ENCODE results near the gene RIC8B.

The RIC8B gene

GRCh38 chr12:106910202-106910601 lies 135.7 kb downstream of the RIC8B start:
- Histone ChIP-seq H3K9ac (ENCODE audit: low read depth, low read length, poor library complexity, severe bottlenecking) (no peak overlapping the region), H3K36me3 (ENCODE audit: insufficient read depth, low read length) (no peaks in the 10 kb centered on the region), H3K27me3 (ENCODE audit: insufficient read depth, low read length, poor library complexity, severe bottlenecking) (peaks cover 71% of the 10 kb centered on the region), H3K79me2 (ENCODE audit: insufficient read depth, low read length) (no peaks in the 10 kb centered on the region), H3K4me3 (ENCODE audit: low read length, poor library complexity, severe bottlenecking) (no peak overlapping the region), H4K20me1 (ENCODE audit: insufficient read depth, low read length, poor library complexity, severe bottlenecking) (no peaks in the 10 kb centered on the region), H3K9me2 (replicated peaks; ENCODE audit: low read depth, low read length) (no peaks in the 10 kb centered on the region), H3K9me3 (ENCODE audit: insufficient read depth, low read depth, low read length) (no peaks in the 10 kb centered on the region), H3K4me2 (ENCODE audit: low read depth, low read length, poor library complexity, severe bottlenecking) (no peak overlapping the region), H2AFZ (ENCODE audit: low read length) (no peak overlapping the region), H3K4me1 (ENCODE audit: insufficient read depth, low read length, poor library complexity, severe bottlenecking) (peaks cover 6% of the 10 kb centered on the region), H3F3A (ENCODE audit: low read depth) (no peaks in the 10 kb centered on the region)
- TF ChIP-seq EZH2phosphoT487 (IDR thresholded peaks at IDR 0.05; ENCODE audit: borderline replicate concordance): no peak
- no peak for TF ChIP-seq CTCF (conservative IDR thresholded peaks at IDR 0.05; ENCODE audit: low read length)

- TF ChIP-seq CTCF (conservative IDR thresholded peaks at IDR 0.05; ENCODE audit: low read length): no peak
- TF ChIP-seq EZH2phosphoT487 (IDR thresholded peaks at IDR 0.05; ENCODE audit: borderline replicate concordance): no peak
- no peaks in the 10 kb centered on the region for H3K9me3 ChIP-seq (ENCODE audit: insufficient read depth, low read depth, low read length)
- no peaks in the 10 kb centered on the region for H3F3A ChIP-seq (ENCODE audit: low read depth)
- H3K9me2 ChIP-seq (replicated peaks; ENCODE audit: low read depth, low read length): no peaks in the 10 kb centered on the region
- peaks cover 10% of the 10 kb centered on the region for H3K4me1 ChIP-seq (ENCODE audit: insufficient read depth, low read length, poor library complexity, severe bottlenecking)
- no peaks in the 10 kb centered on the region for H3K79me2 ChIP-seq (ENCODE audit: insufficient read depth, low read length)
- no peak overlapping the region for H2AFZ ChIP-seq (ENCODE audit: low read length)
- H3K4me3 ChIP-seq (ENCODE audit: low read length, poor library complexity, severe bottlenecking): no peak overlapping the region
- no peaks in the 10 kb centered on the region for H4K20me1 ChIP-seq (ENCODE audit: insufficient read depth, low read length, poor library complexity, severe bottlenecking)
- H3K4me2 ChIP-seq (ENCODE audit: low read depth, low read length, poor library complexity, severe bottlenecking): no peak overlapping the region
- H3K9ac ChIP-seq (ENCODE audit: low read depth, low read length, poor library complexity, severe bottlenecking): no peak overlapping the region
- H3K36me3 ChIP-seq (ENCODE audit: insufficient read depth, low read length): no peaks in the 10 kb centered on the region
- H3K27me3 ChIP-seq (ENCODE audit: insufficient read depth, low read length, poor library complexity, severe bottlenecking): peaks cover 61% of the 10 kb centered on the region
Observed at GRCh38 chr12:106911581-106911980, 137.1 kb downstream of the RIC8B start.

GRCh38 chr12:106913456-106913855 lies 139.0 kb downstream of the RIC8B start:
- Histone ChIP-seq H3K4me1 (ENCODE audit: insufficient read depth, low read length, poor library complexity, severe bottlenecking) (peaks cover 10% of the 10 kb centered on the region), H3K9me3 (ENCODE audit: insufficient read depth, low read depth, low read length) (no peaks in the 10 kb centered on the region), H3K4me2 (ENCODE audit: low read depth, low read length, poor library complexity, severe bottlenecking) (no peak overlapping the region), H3K36me3 (ENCODE audit: insufficient read depth, low read length) (no peaks in the 10 kb centered on the region), H3K9ac (ENCODE audit: low read depth, low read length, poor library complexity, severe bottlenecking) (no peak overlapping the region), H3F3A (ENCODE audit: low read depth) (no peaks in the 10 kb centered on the region), H3K79me2 (ENCODE audit: insufficient read depth, low read length) (no peaks in the 10 kb centered on the region), H3K9me2 (replicated peaks; ENCODE audit: low read depth, low read length) (no peaks in the 10 kb centered on the region), H3K4me3 (ENCODE audit: low read length, poor library complexity, severe bottlenecking) (no peak overlapping the region), H3K27me3 (ENCODE audit: insufficient read depth, low read length, poor library complexity, severe bottlenecking) (peaks cover 44% of the 10 kb centered on the region), H2AFZ (ENCODE audit: low read length) (no peak overlapping the region), H4K20me1 (ENCODE audit: insufficient read depth, low read length, poor library complexity, severe bottlenecking) (no peaks in the 10 kb centered on the region)
- TF ChIP-seq CTCF (conservative IDR thresholded peaks at IDR 0.05; ENCODE audit: low read length) (no peak), EZH2phosphoT487 (IDR thresholded peaks at IDR 0.05; ENCODE audit: borderline replicate concordance) (no peak)
